IPS DF 4.7 (cell line): ENCODE results near the gene SPX.

Source experiments
- DNase-seq: peaks from one replicate; pipeline ENCODE4 v3.0.0-alpha.2; 2013; ENCODE audit warnings: low spot score; ENCODE audit errors: extremely low read depth

SPX gene

DNA sequence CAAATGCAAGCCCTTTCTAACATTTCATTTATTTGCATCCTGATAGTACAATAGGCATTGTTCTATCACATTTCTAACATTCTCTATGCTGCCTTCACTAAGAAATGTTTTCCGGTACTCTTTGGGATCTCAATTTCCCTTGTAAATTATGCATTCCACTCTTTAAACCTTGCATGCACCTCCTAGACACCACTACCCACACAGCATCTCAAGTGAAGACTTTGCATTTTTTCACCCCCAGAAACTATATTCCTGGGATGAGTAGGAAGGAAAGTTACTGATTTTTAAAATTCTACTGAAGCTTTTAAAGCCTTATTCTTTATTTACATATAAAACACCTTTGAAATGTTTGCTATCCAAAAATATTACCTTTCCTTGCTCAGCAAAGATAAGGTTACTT lies 51.4 kb downstream of the SPX start:
- no peak for DNase-seq

DNA sequence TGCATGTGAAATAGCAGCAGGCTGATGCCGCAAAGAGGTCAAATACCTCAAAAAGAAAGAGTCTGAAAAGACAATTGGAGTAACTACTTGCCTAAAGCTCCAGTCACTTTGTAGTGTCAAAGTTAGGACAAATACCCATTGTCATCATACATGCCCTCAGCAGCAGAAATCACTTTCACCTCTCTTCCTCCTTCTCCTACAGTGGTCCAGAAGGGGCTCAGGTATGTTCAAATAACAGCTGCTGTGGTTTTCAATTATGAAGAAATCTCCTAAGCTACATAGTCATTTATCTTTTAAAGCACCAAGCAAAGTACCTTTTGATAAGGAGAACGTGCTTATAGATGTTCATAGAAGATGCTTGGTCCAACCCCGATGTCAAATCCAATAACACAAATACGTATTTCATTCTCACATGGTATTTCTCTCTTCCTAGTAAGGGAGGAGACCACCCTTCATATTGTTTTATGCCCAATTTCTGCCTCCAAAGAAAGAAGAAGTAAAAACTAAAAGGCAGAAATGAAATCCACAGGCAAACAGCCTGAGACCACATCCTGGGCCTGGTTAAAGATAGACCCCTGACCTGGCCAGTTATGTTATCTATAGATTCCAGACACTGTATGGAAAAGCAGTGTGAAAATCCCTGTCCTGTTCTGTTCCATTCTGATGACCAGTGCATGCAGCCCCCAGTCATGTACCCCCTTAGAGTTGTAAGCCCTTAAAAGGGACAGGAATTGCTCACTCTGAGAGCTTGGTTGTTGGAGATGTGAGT lies 54.8 kb downstream of the SPX start:
- DNase-seq = no peak
